HEK293T (cell line): ENCODE measurements around the gene OR6C76.
"Not testable (repeated sequence)": the region's sequence is repeated elsewhere in the genome, so short reads cannot be mapped to it uniquely, and the experiment has no call there.

Experiments
- BHLHE40 ChIP-seq: fragments of 450-650 bp; IDR thresholded peaks from 2 replicates; pipeline ENCODE4 v1.6.1; 2016; ENCODE audit warnings: mild to moderate bottlenecking, moderate library complexity, borderline replicate concordance
- ELF4 ChIP-seq: fragments of 450-650 bp; IDR thresholded peaks from 2 replicates; pipeline ENCODE4 v1.6.1; 2017; ENCODE audit warnings: antibody characterized with exemption
- FOXA1 ChIP-seq: fragments of 450-650 bp; IDR thresholded peaks from 2 replicates; pipeline ENCODE4 v1.6.1; 2016; ENCODE audit warnings: mild to moderate bottlenecking
- FOXK2 ChIP-seq: fragments of 450-650 bp; IDR thresholded peaks from 2 replicates; pipeline ENCODE4 v1.6.1; 2016; ENCODE audit warnings: mild to moderate bottlenecking
- FOXM1 ChIP-seq: fragments of 450-650 bp; IDR thresholded peaks from 2 replicates; pipeline ENCODE4 v1.6.1; 2017; ENCODE audit warnings: mild to moderate bottlenecking, borderline replicate concordance
- HDGF ChIP-seq: fragments of 450-650 bp; IDR thresholded peaks from 2 replicates; pipeline ENCODE4 v1.6.1; 2017; ENCODE audit warnings: antibody characterized with exemption, borderline replicate concordance
- LEF1 ChIP-seq: fragments of 450-650 bp; IDR thresholded peaks from 2 replicates; pipeline ENCODE4 v1.6.1; 2017; ENCODE audit warnings: mild to moderate bottlenecking, borderline replicate concordance
- NFRKB ChIP-seq: fragments of 450-650 bp; IDR thresholded peaks from 2 replicates; pipeline ENCODE4 v1.6.1; 2016; ENCODE audit warnings: mild to moderate bottlenecking, moderate library complexity
- PKNOX1 ChIP-seq: fragments of 450-650 bp; IDR thresholded peaks from 2 replicates; pipeline ENCODE4 v1.6.1; 2016
- SP1 ChIP-seq: fragments of 450-650 bp; IDR thresholded peaks from 2 replicates; pipeline ENCODE4 v1.6.1; 2017
- SUZ12 ChIP-seq: fragments of 450-650 bp; IDR thresholded peaks from 2 replicates; pipeline ENCODE4 v1.6.1; 2016; ENCODE audit warnings: mild to moderate bottlenecking
- TARDBP ChIP-seq: fragments of 450-650 bp; IDR thresholded peaks from 2 replicates; pipeline ENCODE4 v1.6.1; 2016
- ZNF384 ChIP-seq: fragments of 450-650 bp; IDR thresholded peaks from 2 replicates; pipeline ENCODE4 v1.6.1; 2016

GRCh38 chr12:55412138-55412537 lies 13.9 kb upstream of the OR6C76 start:
- not testable (repeated sequence) for TF ChIP-seq NFRKB, TARDBP, SP1, PKNOX1, FOXM1, BHLHE40, FOXA1, SUZ12, LEF1, ELF4, HDGF, FOXK2, ZNF384
